ENCODE data around the gene GPR27.

DNA sequence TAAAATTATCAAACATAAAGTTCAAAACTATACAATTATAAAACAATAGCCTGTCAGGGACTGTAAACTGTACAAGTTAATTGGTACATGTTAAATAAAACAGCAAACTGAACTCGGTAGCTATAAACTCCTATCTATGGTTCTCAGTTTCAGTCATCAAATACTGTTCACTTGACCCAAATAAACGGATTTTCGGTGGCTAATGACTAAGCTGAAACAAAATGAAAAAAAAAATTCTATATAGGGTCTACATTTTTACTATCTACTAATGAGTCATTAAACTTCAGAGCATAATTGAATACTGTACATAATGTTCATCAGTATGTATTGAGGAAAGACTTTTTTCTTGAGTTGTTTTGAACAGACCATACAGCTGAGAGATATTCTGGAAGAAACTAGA lies 24.7 kb downstream of the GPR27 start:
- TF ChIP-seq, protein P1, sequence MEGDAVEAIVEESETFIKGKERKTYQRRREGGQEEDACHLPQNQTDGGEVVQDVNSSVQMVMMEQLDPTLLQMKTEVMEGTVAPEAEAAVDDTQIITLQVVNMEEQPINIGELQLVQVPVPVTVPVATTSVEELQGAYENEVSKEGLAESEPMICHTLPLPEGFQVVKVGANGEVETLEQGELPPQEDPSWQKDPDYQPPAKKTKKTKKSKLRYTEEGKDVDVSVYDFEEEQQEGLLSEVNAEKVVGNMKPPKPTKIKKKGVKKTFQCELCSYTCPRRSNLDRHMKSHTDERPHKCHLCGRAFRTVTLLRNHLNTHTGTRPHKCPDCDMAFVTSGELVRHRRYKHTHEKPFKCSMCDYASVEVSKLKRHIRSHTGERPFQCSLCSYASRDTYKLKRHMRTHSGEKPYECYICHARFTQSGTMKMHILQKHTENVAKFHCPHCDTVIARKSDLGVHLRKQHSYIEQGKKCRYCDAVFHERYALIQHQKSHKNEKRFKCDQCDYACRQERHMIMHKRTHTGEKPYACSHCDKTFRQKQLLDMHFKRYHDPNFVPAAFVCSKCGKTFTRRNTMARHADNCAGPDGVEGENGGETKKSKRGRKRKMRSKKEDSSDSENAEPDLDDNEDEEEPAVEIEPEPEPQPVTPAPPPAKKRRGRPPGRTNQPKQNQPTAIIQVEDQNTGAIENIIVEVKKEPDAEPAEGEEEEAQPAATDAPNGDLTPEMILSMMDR (IDR thresholded peaks at IDR 0.05), result no peak
- no peak for TF ChIP-seq EZH2phosphoT487 (IDR thresholded peaks at IDR 0.05)
